Bronchial epithelial cell (primary cell): ENCODE data around the gene SULT2B1. TPM values are rescaled to one million over a fixed set of nuclear protein-coding genes. Genes with fewer than 3 reads are reported as not detected.
"Not testable (repeated sequence)": the region's sequence is repeated elsewhere in the genome, so short reads cannot be mapped to it uniquely, and the experiment has no call there.

Source experiments
- DNase-seq: peaks from one replicate; pipeline ENCODE4 v3.0.0-alpha.2; 2010; ENCODE audit warnings: low read depth
- FAIRE-seq: peaks from 2 replicates; lab custom pipeline; 2011; peaks lifted over from hg19 to GRCh38; lab: Jason Lieb, UNC
- H3K27me3 ChIP-seq: 2 replicates; pipeline ENCODE4 v1.5.1; 2011; ENCODE audit warnings: low read length; ENCODE audit not compliant: control insufficient read depth, insufficient read depth
- H3K36me3 ChIP-seq: 2 replicates; pipeline ENCODE4 v1.5.1; 2011; ENCODE audit warnings: low read length; ENCODE audit not compliant: control insufficient read depth, insufficient read depth
- H3K4me3 ChIP-seq: 2 replicates; pipeline ENCODE4 v1.5.1; 2011; ENCODE audit warnings: mild to moderate bottlenecking, low read depth, low read length, control low read depth
- CTCF ChIP-seq: IDR thresholded peaks from 2 replicates; pipeline ENCODE4 v1.5.1; 2011; ENCODE audit warnings: mild to moderate bottlenecking, moderate library complexity, low read length, control low read depth, inconsistent platforms; ENCODE audit not compliant: insufficient read depth, severe bottlenecking
- total RNA-seq: library from RNA; depleted of rRNA; stranded (reverse); fragments of >200 nt; gene quantifications from 2 replicates; pipeline ENCODE4 v1.2.1, GENCODE V29; 2014

SULT2B1 gene
- total RNA-seq, 1 donor from 2014 or later: 3.4 TPM

GRCh38 chr19:48630296-48631063, 78.5 kb downstream of the SULT2B1 start:
- FAIRE-seq: no peak
- Histone ChIP-seq H3K27me3 (no peaks in the 10 kb centered on the region), H3K4me3 (no peak overlapping the region), H3K36me3 (peaks cover 7% of the 10 kb centered on the region)
- no peak for TF ChIP-seq CTCF
- DNase-seq: no peak

GRCh38 chr19:48631225-48631624, 79.3 kb downstream of the SULT2B1 start:
- peaks cover 7% of the 10 kb centered on the region for H3K36me3 ChIP-seq
- H3K4me3 ChIP-seq: no peak overlapping the region
- H3K27me3 ChIP-seq: no peaks in the 10 kb centered on the region
- no peak for TF ChIP-seq CTCF
- no peak for DNase-seq
- no peak for FAIRE-seq

- H3K4me3 ChIP-seq, FAIRE-seq, H3K36me3 ChIP-seq, H3K27me3 ChIP-seq, DNase-seq: not testable (repeated sequence)
These were observed 80.3 kb downstream of the SULT2B1 start for GRCh38 chr19:48632286-48632685.

DNA sequence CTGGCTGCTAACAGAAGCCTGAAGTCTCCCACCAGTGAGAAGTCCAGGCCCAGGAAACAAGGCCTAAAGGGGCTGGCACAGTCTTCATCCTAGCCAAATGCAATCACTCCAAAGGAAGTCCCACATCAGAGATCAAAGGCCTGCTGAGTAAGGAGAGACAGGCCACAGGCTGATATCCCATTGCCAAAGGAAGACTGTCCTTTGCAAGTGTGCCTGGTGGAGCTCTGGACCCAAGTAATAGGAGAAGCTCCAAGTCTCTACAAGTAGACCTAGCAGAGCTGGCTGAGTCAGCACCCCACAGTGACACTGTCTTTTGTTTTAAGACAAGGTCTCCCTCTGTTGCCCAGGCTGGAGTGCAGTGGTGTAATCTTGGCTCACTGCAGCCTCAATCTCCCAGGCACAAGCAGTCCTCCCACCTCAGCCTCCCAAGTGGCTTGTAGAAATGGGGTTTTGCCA, 80.7 kb downstream of the SULT2B1 start:
- Histone ChIP-seq H3K36me3 (peaks cover 7% of the 10 kb centered on the region), H3K4me3 (no peak overlapping the region), H3K27me3 (no peaks in the 10 kb centered on the region)
- FAIRE-seq: peak; percentile 91
- peak; percentile 84 for DNase-seq
- peak; percentile 5 for TF ChIP-seq CTCF

DNA sequence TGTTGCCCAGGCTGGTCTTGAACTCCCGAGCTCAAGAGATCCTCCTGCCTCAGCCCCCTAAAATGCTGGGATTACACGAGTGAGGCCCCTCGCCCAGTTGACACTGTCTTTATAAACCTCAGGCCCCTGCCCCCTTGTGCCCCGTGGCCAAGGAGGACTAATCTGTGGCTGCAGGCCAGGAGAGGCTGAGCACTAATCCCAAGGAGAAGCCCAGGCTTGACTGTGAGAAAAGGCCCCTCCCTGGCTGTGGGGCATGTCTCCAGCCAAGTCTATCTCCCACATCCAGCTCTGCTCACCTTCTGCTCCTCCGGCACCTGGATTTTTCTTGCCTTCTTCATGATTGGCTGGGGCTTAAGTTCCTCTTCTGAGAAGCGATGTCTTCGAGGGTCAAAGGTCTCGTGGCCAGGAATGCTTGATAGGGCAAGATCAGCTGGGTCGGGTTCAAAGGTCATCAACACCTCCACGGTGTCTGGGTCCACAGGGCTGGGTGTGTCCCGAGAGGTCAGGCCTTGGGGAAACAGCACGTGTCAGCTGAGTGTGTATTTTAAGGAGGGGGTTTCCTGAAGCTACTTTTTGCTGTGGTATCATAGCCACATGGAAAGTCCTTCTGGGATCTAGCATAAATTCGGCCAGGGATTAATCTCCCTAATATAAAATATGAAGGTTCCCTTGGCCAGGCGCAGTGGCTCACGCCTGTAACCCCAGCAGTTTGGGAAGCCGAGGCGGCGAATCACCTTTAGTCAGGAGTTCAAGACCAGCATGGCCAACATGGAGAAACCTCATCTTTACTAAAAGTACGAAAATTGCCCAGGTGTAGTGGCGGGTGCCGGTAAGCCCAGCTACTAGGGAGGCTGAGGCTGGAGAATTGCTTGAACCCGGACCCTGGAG, 81.4 kb downstream of the SULT2B1 start:
- peaks cover 7% of the 10 kb centered on the region for H3K36me3 ChIP-seq
- H3K4me3 ChIP-seq: no peak overlapping the region
- TF ChIP-seq CTCF: no peak
- H3K27me3 ChIP-seq: no peaks in the 10 kb centered on the region
- peak; percentile 40 for DNase-seq
- FAIRE-seq: no peak

GRCh38 chr19:48634036-48634342, 82.0 kb downstream of the SULT2B1 start:
- Histone ChIP-seq H3K36me3 (peaks cover 7% of the 10 kb centered on the region), H3K4me3 (no peak overlapping the region), H3K27me3 (no peaks in the 10 kb centered on the region)
- FAIRE-seq: no peak
- no peak for TF ChIP-seq CTCF
- DNase-seq: no peak
